Esophagus (tissue), 2 donors: ENCODE results near the gene STARD3NL. TPM values are rescaled to one million over a fixed set of nuclear protein-coding genes. Genes with fewer than 3 reads are reported as not detected.
"Not testable (repeated sequence)": the region's sequence is repeated elsewhere in the genome, so short reads cannot be mapped to it uniquely, and the experiment has no call there.

ENCODE experiments used
- H3K27ac ChIP-seq, 2 donors: one replicate each; pipeline ENCODE4 v1.5.1; 2013; ENCODE audit warnings: low read depth in 2 of 2, mild to moderate bottlenecking in 2 of 2, inconsistent platforms in 1 of 2, low read length in 1 of 2, moderate library complexity in 1 of 2
- H3K27me3 ChIP-seq, 2 donors: one replicate each; pipeline ENCODE4 v1.6.1; 2013; ENCODE audit warnings: low read length in 2 of 2, control low read depth in 1 of 2, mild to moderate bottlenecking in 1 of 2; ENCODE audit not compliant: insufficient read depth in 2 of 2, control insufficient read depth in 1 of 2
- H3K36me3 ChIP-seq, 2 donors: one replicate each; pipeline ENCODE4 v1.6.1; 2013; ENCODE audit warnings: low read length in 1 of 2; ENCODE audit not compliant: control insufficient read depth in 2 of 2, insufficient read depth in 2 of 2
- H3K4me1 ChIP-seq, 2 donors: one replicate each; pipeline ENCODE4 v1.6.1; 2013; ENCODE audit warnings: low read length in 1 of 2; ENCODE audit not compliant: control insufficient read depth in 2 of 2, insufficient read depth in 2 of 2
- H3K4me3 ChIP-seq, 2 donors: one replicate each; pipeline ENCODE4 v1.5.1; 2013; ENCODE audit warnings: low read length in 2 of 2, mild to moderate bottlenecking in 2 of 2, low read depth in 1 of 2, moderate library complexity in 1 of 2
- H3K9me3 ChIP-seq, 2 donors: one replicate each; pipeline ENCODE4 v1.6.1; 2013; ENCODE audit warnings: mild to moderate bottlenecking in 2 of 2, low read depth in 1 of 2, low read length in 1 of 2, moderate library complexity in 1 of 2; ENCODE audit not compliant: control insufficient read depth in 2 of 2, insufficient read depth in 1 of 2
- WGBS, 2 donors: extraction: QIAGEN DNeasy Blood & Tissue Kit; methylation state at CpG; one replicate each; pipeline ENCODE4 v1.1.7; 2013; 5-methylcytosine and 5-hydroxymethylcytosine counted together
- polyA plus RNA-seq, 2 donors: library from polyadenylated mRNA; stranded (reverse); fragments of 200-250 nt; gene quantifications; one replicate each; pipeline ENCODE4 v1.2.3, GENCODE V29; 2013
- donor health status: healthy with polysubstance abuse.
- donor health status: Bipolar disorder and iron deficiency.

STARD3NL gene
- polyA plus RNA-seq, 2 donors = 4.2 to 7.7 TPM

DNA sequence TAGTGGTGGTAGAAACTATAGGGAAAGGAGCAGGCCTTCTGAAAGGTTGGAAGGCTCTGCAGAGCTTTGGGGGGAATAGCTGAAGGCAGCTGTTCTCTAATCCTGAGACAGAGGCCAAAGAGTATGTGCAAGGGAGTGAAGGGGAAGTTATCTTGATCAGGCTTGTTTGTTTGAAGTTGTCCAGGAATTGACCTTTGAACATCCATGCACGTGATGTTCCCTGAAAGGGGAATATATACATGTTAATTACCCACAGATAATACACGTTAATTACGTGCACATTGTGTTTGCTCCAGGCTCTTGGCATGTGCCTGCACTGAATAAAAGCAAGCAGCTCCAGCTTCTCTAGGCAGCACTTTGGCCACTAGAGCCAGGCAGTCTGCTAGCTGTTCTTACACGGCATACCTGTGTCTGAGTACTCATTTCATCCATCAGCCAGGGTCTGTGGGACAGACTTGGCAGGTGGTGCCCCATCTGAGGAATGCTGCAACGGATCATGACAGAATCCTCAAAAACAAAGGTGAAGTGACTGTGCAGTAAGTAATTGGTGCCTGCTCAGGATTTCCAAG lies 18.0 kb upstream of the STARD3NL start:
- Histone ChIP-seq H3K9me3 (no peaks in the 10 kb centered on the region), H3K4me3 (no peak overlapping the region)

DNA sequence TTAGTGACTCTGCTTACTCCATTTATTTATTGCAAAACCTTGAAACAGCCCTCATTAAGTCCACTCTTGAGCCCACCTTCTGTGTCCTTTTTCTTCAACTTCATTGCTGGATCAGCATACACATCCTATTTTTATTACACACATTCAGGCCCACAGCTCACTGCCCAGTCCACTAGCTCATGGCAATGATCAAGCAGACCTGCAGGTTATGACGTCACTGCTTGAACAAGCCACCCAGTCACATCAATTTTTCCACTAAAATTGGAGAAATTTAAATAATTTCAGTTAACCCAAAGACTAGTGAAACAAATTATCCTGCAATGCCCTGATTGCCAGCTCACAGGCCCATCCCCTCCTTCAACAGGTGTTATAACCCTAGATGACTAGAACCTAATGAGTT lies 16.0 kb upstream of the STARD3NL start:
- 75 to 77% methylated on average over 1 of the region's 1 CpG for WGBS, 2 donors
- Histone ChIP-seq H3K36me3 (no peaks in the 10 kb centered on the region), H3K4me3 (no peak overlapping the region), H3K27me3 (no peaks in the 10 kb centered on the region), H3K4me1 (no peaks in the 10 kb centered on the region), H3K9me3 (no peaks in the 10 kb centered on the region), H3K27ac (no peak overlapping the region)

More for the DNA sequence above, 18.0 kb upstream of the STARD3NL start:
- 44 to 48% methylated on average over 5 of the region's 5 CpGs for WGBS, 2 donors
- Histone ChIP-seq H3K27ac (no peak overlapping the region), H3K27me3 (no peaks in the 10 kb centered on the region), H3K4me1 (no peaks in the 10 kb centered on the region), H3K36me3 (no peaks in the 10 kb centered on the region)

DNA sequence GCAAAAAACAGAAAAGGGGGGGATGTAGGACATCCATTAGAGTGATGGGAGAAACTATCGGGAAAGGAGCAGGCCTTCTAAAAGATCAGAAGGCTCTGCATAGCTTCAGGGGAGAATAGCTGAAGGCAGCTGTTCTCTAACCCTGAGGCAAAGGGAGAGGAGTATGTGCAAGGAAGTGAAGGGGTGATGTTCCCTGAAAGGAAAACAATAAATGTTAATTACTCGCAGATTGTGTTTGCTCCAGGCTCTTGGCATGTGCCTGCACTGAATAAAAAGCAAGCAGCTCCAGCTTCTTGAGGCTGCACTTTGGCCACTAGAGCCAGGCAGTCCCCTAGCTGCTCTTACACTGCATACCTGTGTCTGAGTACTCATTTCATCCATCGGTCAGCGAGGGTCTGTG lies 14.4 kb upstream of the STARD3NL start:
- WGBS, 2 donors = 68 to 89% methylated on average over 4 of the region's 4 CpGs
- H3K4me1 ChIP-seq = no peaks in the 10 kb centered on the region
- no peak overlapping the region for H3K4me3 ChIP-seq
- no peaks in the 10 kb centered on the region for H3K9me3 ChIP-seq
- no peaks in the 10 kb centered on the region for H3K27me3 ChIP-seq
- H3K36me3 ChIP-seq = no peaks in the 10 kb centered on the region
- H3K27ac ChIP-seq = no peak overlapping the region

DNA sequence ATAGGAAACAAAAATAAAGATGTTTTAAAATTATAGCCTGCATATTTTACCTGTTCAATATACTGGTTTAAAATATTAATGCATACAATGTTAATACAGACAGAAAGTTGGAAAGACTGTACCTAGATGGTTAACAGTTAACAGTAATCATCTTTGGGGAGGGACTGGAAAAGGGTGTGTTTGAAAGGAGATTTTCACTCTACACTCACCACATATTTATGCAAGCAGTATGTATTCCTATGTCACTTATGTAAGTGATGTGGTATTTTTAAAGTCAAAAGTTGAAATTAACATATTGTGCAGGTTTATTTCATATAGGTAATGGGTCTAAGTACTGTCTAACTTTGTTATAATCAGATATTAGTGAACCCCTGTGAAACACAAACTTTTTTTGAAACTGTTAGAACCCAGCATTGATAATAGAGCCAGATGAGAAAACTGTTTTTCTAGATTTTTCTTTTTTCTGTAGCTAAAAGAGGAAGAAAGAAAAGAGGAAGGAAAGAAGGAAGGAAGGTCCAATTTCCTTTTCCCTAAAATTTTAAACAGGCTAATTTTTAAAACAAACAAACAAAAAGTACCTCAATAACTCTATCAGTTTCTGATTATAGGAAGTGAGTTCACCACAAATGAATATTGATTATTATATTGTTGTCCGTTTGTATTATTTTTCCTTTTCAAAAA lies 9.0 kb upstream of the STARD3NL start:
- H3K4me1 ChIP-seq = peaks cover 0 to 3% of the 10 kb centered on the region in 2 donors
- no peaks in the 10 kb centered on the region for H3K36me3 ChIP-seq
- H3K9me3 ChIP-seq = no peaks in the 10 kb centered on the region
- no peak overlapping the region for H3K27ac ChIP-seq
- H3K27me3 ChIP-seq = no peaks in the 10 kb centered on the region
- H3K4me3 ChIP-seq = no peak overlapping the region
- 68 to 77% methylated on average over 1 of the region's 1 CpG for WGBS, 2 donors

DNA sequence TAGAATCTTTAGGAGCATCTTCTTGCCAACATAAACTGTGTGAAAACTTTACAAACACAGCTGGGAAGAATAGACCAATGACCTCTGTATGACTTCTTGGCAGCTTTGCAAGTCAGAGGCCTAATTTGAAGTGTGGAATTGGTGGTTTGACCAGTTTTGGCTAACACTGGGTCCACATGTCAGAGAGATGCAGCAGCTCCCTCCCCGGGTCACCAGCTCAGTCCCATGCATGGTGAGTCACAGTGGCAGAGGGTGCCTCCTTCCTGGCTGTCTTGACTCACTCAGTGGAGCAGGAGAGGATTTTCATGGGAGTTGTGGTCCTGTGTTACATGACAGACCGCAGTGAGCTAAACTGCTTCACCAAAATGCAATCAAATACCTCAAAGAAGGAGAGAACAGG lies 8.2 kb upstream of the STARD3NL start:
- H3K4me1 ChIP-seq = peaks cover 0 to 3% of the 10 kb centered on the region in 2 donors
- H3K27ac ChIP-seq = no peak overlapping the region
- no peaks in the 10 kb centered on the region for H3K9me3 ChIP-seq
- H3K36me3 ChIP-seq = no peaks in the 10 kb centered on the region
- WGBS, 2 donors = 51 to 54% methylated on average over 2 of the region's 2 CpGs
- H3K4me3 ChIP-seq = no peak overlapping the region
- no peaks in the 10 kb centered on the region for H3K27me3 ChIP-seq

DNA sequence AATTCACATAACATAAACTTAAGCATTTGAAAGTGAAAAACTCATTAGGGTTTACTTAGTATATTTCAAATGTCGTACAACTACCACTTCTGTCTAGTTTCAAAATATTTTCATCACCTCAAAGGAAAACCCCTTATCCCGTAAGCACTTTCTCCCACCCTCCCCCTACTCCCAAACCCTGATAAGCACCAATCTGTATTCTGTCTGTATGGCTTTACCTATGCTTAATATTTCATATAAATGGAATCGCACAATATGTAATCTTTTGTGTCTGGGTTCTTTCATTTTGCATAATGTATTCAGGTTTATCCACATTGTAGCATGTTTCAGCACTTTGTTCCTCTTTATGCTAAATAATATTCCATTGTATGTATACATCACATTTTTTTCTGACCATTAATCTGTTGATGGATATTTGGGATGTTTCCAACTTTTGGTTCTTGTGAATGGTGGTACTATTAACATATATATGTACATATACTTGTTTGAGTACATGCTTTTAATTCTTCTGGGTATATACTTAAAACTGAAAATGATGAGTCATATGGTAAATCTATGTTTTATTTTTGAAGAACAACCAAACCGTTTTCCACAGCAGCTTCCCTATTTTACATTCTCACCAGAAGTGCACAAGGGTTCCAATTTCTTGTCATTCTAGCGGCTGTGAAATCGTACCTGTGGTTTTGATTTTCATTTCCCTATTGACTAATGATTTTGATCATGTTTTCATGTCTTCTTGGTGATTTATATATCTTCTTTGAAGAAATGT lies 6.2 kb upstream of the STARD3NL start:
- Histone ChIP-seq H3K4me1 (peaks cover 0 to 3% of the 10 kb centered on the region in 2 donors), H3K4me3 (no peak overlapping the region), H3K27ac (no peak overlapping the region), H3K36me3 (no peaks in the 10 kb centered on the region), H3K9me3 (no peaks in the 10 kb centered on the region), H3K27me3 (no peaks in the 10 kb centered on the region)
- 76 to 78% methylated on average over 6 of the region's 6 CpGs for WGBS, 2 donors

DNA sequence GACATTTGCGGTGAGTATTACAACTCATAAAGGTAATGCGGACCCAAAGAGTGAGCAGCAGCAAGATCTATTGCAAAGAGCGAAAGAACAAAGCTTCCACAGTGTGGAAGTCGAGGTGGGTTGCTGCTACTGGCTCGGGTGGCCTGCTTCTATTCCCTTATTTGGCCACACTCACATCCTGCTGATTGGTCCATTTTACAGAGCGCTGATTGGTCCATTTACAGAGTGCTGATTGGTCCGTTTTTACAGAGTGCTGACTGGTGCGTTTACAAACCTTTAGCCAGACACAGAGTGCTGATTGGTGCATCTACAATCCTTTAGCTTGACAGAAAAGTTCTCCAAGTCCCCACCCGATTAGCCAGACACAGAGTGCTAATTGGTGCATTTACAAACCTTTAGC lies 2.5 kb upstream of the STARD3NL start:
- not testable (repeated sequence) for H3K36me3 ChIP-seq, H3K9me3 ChIP-seq, H3K27me3 ChIP-seq, H3K4me1 ChIP-seq, H3K4me3 ChIP-seq, H3K27ac ChIP-seq
- WGBS, 2 donors = 92 to 96% methylated on average over 9 of the region's 9 CpGs

DNA sequence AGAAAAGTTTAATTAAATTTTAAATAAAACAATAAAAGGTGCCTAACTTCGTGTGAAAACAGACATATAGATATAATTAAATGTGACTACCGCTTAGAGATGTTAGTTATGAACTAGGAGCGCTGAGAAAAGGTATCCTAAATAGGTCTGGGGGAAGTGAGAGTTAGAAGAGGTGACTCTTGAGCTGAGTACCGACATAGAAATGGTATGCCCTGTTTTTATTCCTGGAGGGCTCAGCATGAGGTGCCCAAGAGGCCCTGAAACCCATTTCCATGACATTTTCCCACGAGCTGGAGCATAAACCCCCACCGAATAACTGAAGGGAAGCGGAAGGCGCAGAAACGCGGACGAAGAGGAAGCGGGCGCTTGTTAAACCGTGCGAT lies 433 bp upstream of the STARD3NL start:
- peak overlapping the region; percentile 65 to 76 for H3K4me3 ChIP-seq
- peaks cover 0 to 4% of the 10 kb centered on the region in 2 donors for H3K4me1 ChIP-seq
- no peaks in the 10 kb centered on the region for H3K36me3 ChIP-seq
- no peaks in the 10 kb centered on the region for H3K9me3 ChIP-seq
- WGBS, 2 donors = 3 to 5% methylated on average over 15 of the region's 15 CpGs
- H3K27ac ChIP-seq = peak overlapping the region; percentile 88 to 89
- no peaks in the 10 kb centered on the region for H3K27me3 ChIP-seq

DNA sequence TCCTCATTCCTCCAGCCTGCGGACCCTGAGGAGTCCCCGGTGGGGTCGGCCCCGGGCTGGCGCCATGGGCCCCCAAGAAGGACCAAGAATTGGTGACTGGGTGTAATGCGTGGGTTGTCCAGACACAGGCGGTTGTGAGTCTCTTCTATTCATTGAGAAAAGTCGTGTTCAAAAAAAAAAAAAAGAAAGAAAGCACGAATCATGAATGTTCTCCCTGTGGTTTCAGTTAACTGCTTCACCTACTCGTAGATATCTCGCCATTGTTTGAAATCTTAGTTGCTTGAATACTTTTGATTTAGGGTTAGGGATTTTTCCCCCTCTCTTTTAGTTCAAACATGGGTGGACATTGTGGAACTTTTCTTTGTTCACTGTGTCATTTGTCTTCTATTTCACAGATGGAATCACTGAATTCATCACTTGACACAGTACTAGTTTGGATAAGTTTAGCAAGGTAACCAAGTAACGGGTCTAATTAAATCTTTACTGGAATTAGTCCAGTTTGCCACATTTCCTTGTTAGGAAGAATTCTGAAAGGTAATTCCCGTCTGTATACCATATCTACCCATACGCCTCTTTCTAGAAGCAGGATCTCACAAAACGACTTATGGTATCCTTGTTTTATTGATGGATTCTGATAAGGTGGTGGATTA lies 775 bp downstream of the STARD3NL start:
- H3K36me3 ChIP-seq = no peaks in the 10 kb centered on the region
- peak overlapping the region; percentile 65 to 76 for H3K4me3 ChIP-seq
- 5 to 8% methylated on average over 15 of the region's 15 CpGs for WGBS, 2 donors
- peaks cover 0 to 4% of the 10 kb centered on the region in 2 donors for H3K4me1 ChIP-seq
- H3K27ac ChIP-seq = peak overlapping the region; percentile 73 to 90
- H3K9me3 ChIP-seq = no peaks in the 10 kb centered on the region
- no peaks in the 10 kb centered on the region for H3K27me3 ChIP-seq
